Liver (tissue), 9 donors: ENCODE results near the gene UTF1. TPM values are rescaled to one million over a fixed set of nuclear protein-coding genes. Genes with fewer than 3 reads are reported as not detected.

Source experiments
- DNase-seq: peaks from one replicate; pipeline ENCODE4 v3.0.0-alpha.2; 2017; ENCODE audit warnings: low spot score
- H3K27ac ChIP-seq, 2 donors: one replicate each; pipeline ENCODE4 v1.7.0; 2013; ENCODE audit warnings: inconsistent platforms in 2 of 2, low read length in 2 of 2, control low read depth in 1 of 2, low read depth in 1 of 2, mild to moderate bottlenecking in 1 of 2
- H3K27me3 ChIP-seq, 4 donors: one replicate each; pipeline versions ENCODE4 v1.6.1 to v1.7.0; 2013; ENCODE audit warnings: low read length in 3 of 4, inconsistent platforms in 1 of 4, mild to moderate bottlenecking in 1 of 4, moderate library complexity in 1 of 4; ENCODE audit not compliant: control insufficient read depth in 4 of 4, insufficient read depth in 4 of 4
- H3K36me3 ChIP-seq, 4 donors: one replicate each; pipeline versions ENCODE4 v1.6.1 to v1.7.0; 2013; ENCODE audit warnings: low read length in 3 of 4, mild to moderate bottlenecking in 3 of 4, low read depth in 1 of 4, moderate library complexity in 1 of 4; ENCODE audit not compliant: control insufficient read depth in 4 of 4, insufficient read depth in 3 of 4
- H3K4me1 ChIP-seq, 4 donors: one replicate each; pipeline versions ENCODE4 v1.6.1 to v1.7.0; 2013; ENCODE audit warnings: low read length in 3 of 4, mild to moderate bottlenecking in 3 of 4, moderate library complexity in 1 of 4; ENCODE audit not compliant: control insufficient read depth in 4 of 4, insufficient read depth in 4 of 4
- H3K4me3 ChIP-seq, 3 donors: one replicate each; pipeline versions ENCODE4 v1.6.1 to v1.7.0; 2013; ENCODE audit warnings: low read length in 3 of 3, control low read depth in 1 of 3, low read depth in 1 of 3, mild to moderate bottlenecking in 1 of 3
- H3K9ac ChIP-seq, 2 donors: one replicate each; pipeline ENCODE4 v1.7.0; 2013; ENCODE audit warnings: low read length in 2 of 2, mild to moderate bottlenecking in 2 of 2, moderate library complexity in 2 of 2, control low read depth in 1 of 2, low read depth in 1 of 2
- H3K9me3 ChIP-seq, 4 donors: one replicate each; pipeline versions ENCODE4 v1.6.1 to v1.7.0; 2013; ENCODE audit warnings: low read length in 3 of 4; ENCODE audit not compliant: control insufficient read depth in 4 of 4
- CTCF ChIP-seq: fragments of 150-350 bp; IDR thresholded peaks from 2 replicates; pipeline ENCODE4 v1.5.1; 2017; ENCODE audit warnings: improper control_type of control experiment, low read depth, low read length; ENCODE audit not compliant: missing input control
- EGR1 ChIP-seq, 2 donors: IDR thresholded peaks; 2 replicates each; pipeline ENCODE4 v1.6.1; 2016 to 2018; ENCODE audit warnings: antibody characterized with exemption in 2 of 2, low read depth in 2 of 2
- FOXA1 ChIP-seq: IDR thresholded peaks from 2 replicates; pipeline ENCODE4 v1.6.1; 2016; ENCODE audit warnings: antibody characterized with exemption
- FOXA2 ChIP-seq: IDR thresholded peaks from 2 replicates; pipeline ENCODE4 v1.6.1; 2016; ENCODE audit warnings: antibody characterized with exemption
- GABPA ChIP-seq, 2 donors: IDR thresholded peaks in 1 of 2; conservative IDR thresholded peaks in 1 of 2; 2 replicates each; pipeline ENCODE4 v1.6.1; 2016; ENCODE audit warnings: antibody characterized with exemption in 2 of 2, mild to moderate bottlenecking in 1 of 2, moderate library complexity in 1 of 2
- HNF4A ChIP-seq, 2 donors: conservative IDR thresholded peaks; 2 replicates each; pipeline ENCODE4 v1.6.1; 2016; ENCODE audit warnings: antibody characterized with exemption in 2 of 2, mild to moderate bottlenecking in 2 of 2
- HNF4G ChIP-seq: IDR thresholded peaks from 2 replicates; pipeline ENCODE4 v1.6.1; 2016; ENCODE audit warnings: antibody characterized with exemption
- JUND ChIP-seq, 2 donors: IDR thresholded peaks; 2 replicates each; pipeline ENCODE4 v1.6.1; 2016; ENCODE audit warnings: antibody characterized with exemption in 2 of 2
- NR2F2 ChIP-seq: IDR thresholded peaks from 2 replicates; pipeline ENCODE4 v1.6.1; 2016; ENCODE audit warnings: antibody characterized with exemption
- RAD21 ChIP-seq, 2 donors: IDR thresholded peaks; 2 replicates each; pipeline ENCODE4 v1.6.1; 2016; ENCODE audit warnings: antibody characterized with exemption in 2 of 2, mild to moderate bottlenecking in 2 of 2
- REST ChIP-seq: IDR thresholded peaks from 2 replicates; pipeline ENCODE4 v1.6.1; 2016; ENCODE audit warnings: antibody characterized with exemption, mild to moderate bottlenecking
- RXRA ChIP-seq, 2 donors: IDR thresholded peaks; 2 replicates each; pipeline ENCODE4 v1.6.1; 2017 to 2018; ENCODE audit warnings: antibody characterized with exemption in 2 of 2, mild to moderate bottlenecking in 1 of 2
- SP1 ChIP-seq: IDR thresholded peaks from 2 replicates; pipeline ENCODE4 v1.6.1; 2018; ENCODE audit warnings: antibody characterized with exemption, mild to moderate bottlenecking
- TAF1 ChIP-seq: conservative IDR thresholded peaks from 2 replicates; pipeline ENCODE4 v1.6.1; 2016; ENCODE audit warnings: antibody characterized with exemption, mild to moderate bottlenecking
- YY1 ChIP-seq: IDR thresholded peaks from 2 replicates; pipeline ENCODE4 v1.6.1; 2016; ENCODE audit warnings: antibody characterized with exemption, mild to moderate bottlenecking
- ZBTB33 ChIP-seq: IDR thresholded peaks from 2 replicates; pipeline ENCODE4 v1.6.1; 2016; ENCODE audit warnings: antibody characterized with exemption
- WGBS: extraction: QIAGEN DNeasy Blood & Tissue Kit; methylation state at CpG from one replicate; pipeline ENCODE4 v1.1.7; 2013; 5-methylcytosine and 5-hydroxymethylcytosine counted together
- polyA plus RNA-seq, 2 donors: library from polyadenylated mRNA; stranded (reverse) in 1 of 2; unstranded in 1 of 2; fragments of 200-250 nt in 1 of 2; fragments of >200 nt in 1 of 2; fragmentation: Nextera tagmentation in 1 of 2; extraction: Ambion mirVana in 1 of 2; gene quantifications; one replicate each; pipeline versions ENCODE4 v1.2.1 to v1.2.3, GENCODE V29; 2013 to 2015
- total RNA-seq, 2 donors: library from RNA; depleted of rRNA; stranded (reverse); fragments of >200 nt; gene quantifications; one replicate each; pipeline ENCODE4 v1.2.3, GENCODE V29; 2014
- TF ChIP-seq, protein P1 (sequence below): IDR thresholded peaks from 2 replicates; pipeline ENCODE4 v1.6.1; 2016; ENCODE audit warnings: antibody characterized with exemption
- TF ChIP-seq, protein P2 (sequence below): IDR thresholded peaks from 2 replicates; pipeline ENCODE4 v1.6.1; 2016; ENCODE audit warnings: antibody characterized with exemption
- donor health status: healthy.
- donor health status: healthy.
- donor health status: healthy.
- donor health status: healthy.
- donor health status: healthy.

Gene UTF1
- total and polyA plus RNA-seq, 4 donors = not detected

- Histone ChIP-seq H3K27ac (no peak overlapping the region), H3K9ac (no peak overlapping the region), H3K9me3 (no peaks in the 10 kb centered on the region), H3K27me3 (peaks cover 0 to 3% (median 0%) of the 10 kb centered on the region in 4 donors), H3K36me3 (no peaks in the 10 kb centered on the region), H3K4me1 (peaks cover 0 to 14% (median 7%) of the 10 kb centered on the region in 4 donors), H3K4me3 (no peak overlapping the region)
- TF ChIP-seq, protein P1, sequence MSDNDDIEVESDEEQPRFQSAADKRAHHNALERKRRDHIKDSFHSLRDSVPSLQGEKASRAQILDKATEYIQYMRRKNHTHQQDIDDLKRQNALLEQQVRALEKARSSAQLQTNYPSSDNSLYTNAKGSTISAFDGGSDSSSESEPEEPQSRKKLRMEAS = no peak
- TF ChIP-seq ZBTB33 = no peak
- TF ChIP-seq TAF1 = no peak
- TF ChIP-seq YY1 = no peak
- no peak for TF ChIP-seq HNF4A (conservative IDR thresholded peaks at IDR 0.05)
- no peak for TF ChIP-seq GABPA (IDR thresholded peaks at IDR 0.05 in 1 of 2, conservative IDR thresholded peaks at IDR 0.05 in 1 of 2)
- TF ChIP-seq SP1 = no peak
- no peak for TF ChIP-seq RXRA (IDR thresholded peaks at IDR 0.05)
- TF ChIP-seq RAD21 (IDR thresholded peaks at IDR 0.05) = no peak
- no peak for TF ChIP-seq FOXA1
- TF ChIP-seq HNF4G = no peak
- TF ChIP-seq EGR1 (IDR thresholded peaks at IDR 0.05; ENCODE audit: low read depth in 2 of 2) = no peak
- TF ChIP-seq REST = no peak
- no peak for TF ChIP-seq FOXA2
- TF ChIP-seq NR2F2 = no peak
- TF ChIP-seq, protein P2, sequence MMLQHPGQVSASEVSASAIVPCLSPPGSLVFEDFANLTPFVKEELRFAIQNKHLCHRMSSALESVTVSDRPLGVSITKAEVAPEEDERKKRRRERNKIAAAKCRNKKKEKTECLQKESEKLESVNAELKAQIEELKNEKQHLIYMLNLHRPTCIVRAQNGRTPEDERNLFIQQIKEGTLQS = no peak
- TF ChIP-seq JUND (IDR thresholded peaks at IDR 0.05) = no peak
- TF ChIP-seq CTCF = no peak
- 83% methylated on average over 22 of the region's 22 CpGs for WGBS
- no peak for DNase-seq
These were observed 23.4 kb downstream of the UTF1 start for GRCh38 chr10:133253361-133253955.
